Smooth muscle cell (in vitro differentiated cells): ENCODE data around the gene COA7. TPM values are rescaled to one million over a fixed set of nuclear protein-coding genes. Genes with fewer than 3 reads are reported as not detected.

Experiments used
- DNase-seq: peaks from one replicate; lab custom pipeline; 2025; ENCODE audit not compliant: unreplicated experiment; lab: John Stamatoyannopoulos, UW
- H2AFZ ChIP-seq: fragments of 200-600 bp; sonication (generic); 2 replicates; pipeline ENCODE4 v1.6.0; 2016; ENCODE audit warnings: antibody characterized with exemption, low read depth, mild to moderate bottlenecking
- H3F3A ChIP-seq: fragments of 200-600 bp; sonication (generic); 2 replicates; pipeline ENCODE4 v1.6.0; 2017; ENCODE audit warnings: antibody characterized with exemption, low read depth
- H3K27ac ChIP-seq: fragments of 200-600 bp; sonication (generic); 2 replicates; pipeline ENCODE4 v1.5.1; 2016; ENCODE audit warnings: low read depth, mild to moderate bottlenecking
- H3K27me3 ChIP-seq: fragments of 200-600 bp; sonication (generic); 2 replicates; pipeline ENCODE4 v1.6.1; 2016; ENCODE audit warnings: low read depth, mild to moderate bottlenecking
- H3K36me3 ChIP-seq: fragments of 200-600 bp; sonication (generic); 2 replicates; pipeline ENCODE4 v1.5.1; 2016; ENCODE audit warnings: low read depth
- H3K4me1 ChIP-seq: fragments of 200-600 bp; sonication (generic); 2 replicates; pipeline ENCODE4 v1.5.1; 2016; ENCODE audit warnings: low read depth
- H3K4me2 ChIP-seq: fragments of 200-600 bp; sonication (generic); 2 replicates; pipeline ENCODE4 v1.6.0; 2016; ENCODE audit warnings: mild to moderate bottlenecking
- H3K4me3 ChIP-seq: fragments of 200-600 bp; sonication (generic); 2 replicates; pipeline ENCODE4 v1.5.1; 2016; ENCODE audit warnings: mild to moderate bottlenecking
- H3K79me2 ChIP-seq: fragments of 200-600 bp; sonication (generic); 2 replicates; pipeline ENCODE4 v1.6.0; 2016; ENCODE audit warnings: low read depth, mild to moderate bottlenecking
- H3K9ac ChIP-seq: fragments of 200-600 bp; sonication (generic); 2 replicates; pipeline ENCODE4 v1.6.0; 2016; ENCODE audit warnings: low read depth
- H3K9me3 ChIP-seq: fragments of 200-600 bp; sonication (generic); replicated peaks from 2 replicates; pipeline ENCODE4 v1.5.1; 2016; ENCODE audit warnings: low read depth
- H4K20me1 ChIP-seq: fragments of 200-600 bp; sonication (generic); 2 replicates; pipeline ENCODE4 v1.6.0; 2016; ENCODE audit warnings: low read depth
- CTCF ChIP-seq: fragments of 200-600 bp; sonication (generic); IDR thresholded peaks from 2 replicates; pipeline ENCODE4 v1.5.1; 2017; ENCODE audit warnings: borderline replicate concordance, mild to moderate bottlenecking, antibody characterized with exemption; ENCODE audit not compliant: insufficient read depth, poor library complexity, severe bottlenecking
- WGBS: methylation state at CpG from one replicate; pipeline ENCODE4 v1.1.7; 2016; ENCODE audit warnings: low lambda C conversion rate; 5-methylcytosine and 5-hydroxymethylcytosine counted together
- polyA plus RNA-seq: library from polyadenylated mRNA; unstranded; fragments of >200 nt; fragmentation: Nextera tagmentation; extraction: Ambion mirVana; gene quantifications from 2 replicates; pipeline ENCODE4 v1.2.1, GENCODE V29; 2016
- total RNA-seq: library from RNA; depleted of rRNA; stranded (reverse); fragments of >200 nt; gene quantifications from 2 replicates; pipeline ENCODE4 v1.2.3, GENCODE V29; 2014

Gene COA7
- total and polyA plus RNA-seq, 2 experiments from 2014 or later: 4.4 to 7.3 TPM

- H3K27ac ChIP-seq: no peak overlapping the region
- H3K36me3 ChIP-seq: no peaks in the 10 kb centered on the region
- no peak overlapping the region for H3K4me2 ChIP-seq
- H3F3A ChIP-seq: no peaks in the 10 kb centered on the region
- no peak for TF ChIP-seq CTCF
- no peak overlapping the region for H3K4me3 ChIP-seq
- 100% methylated on average over 3 of the region's 3 CpGs for WGBS
- H3K79me2 ChIP-seq: peaks cover 94% of the 10 kb centered on the region
- H3K27me3 ChIP-seq: no peaks in the 10 kb centered on the region
- no peaks in the 10 kb centered on the region for H3K9me3 ChIP-seq
- H3K4me1 ChIP-seq: no peaks in the 10 kb centered on the region
- no peak for DNase-seq
- no peak overlapping the region for H2AFZ ChIP-seq
- H3K9ac ChIP-seq: no peak overlapping the region
- H4K20me1 ChIP-seq: peaks cover 92% of the 10 kb centered on the region
These were observed 35.2 kb upstream of the COA7 start for GRCh38 chr1:52733368-52733767.

DNA sequence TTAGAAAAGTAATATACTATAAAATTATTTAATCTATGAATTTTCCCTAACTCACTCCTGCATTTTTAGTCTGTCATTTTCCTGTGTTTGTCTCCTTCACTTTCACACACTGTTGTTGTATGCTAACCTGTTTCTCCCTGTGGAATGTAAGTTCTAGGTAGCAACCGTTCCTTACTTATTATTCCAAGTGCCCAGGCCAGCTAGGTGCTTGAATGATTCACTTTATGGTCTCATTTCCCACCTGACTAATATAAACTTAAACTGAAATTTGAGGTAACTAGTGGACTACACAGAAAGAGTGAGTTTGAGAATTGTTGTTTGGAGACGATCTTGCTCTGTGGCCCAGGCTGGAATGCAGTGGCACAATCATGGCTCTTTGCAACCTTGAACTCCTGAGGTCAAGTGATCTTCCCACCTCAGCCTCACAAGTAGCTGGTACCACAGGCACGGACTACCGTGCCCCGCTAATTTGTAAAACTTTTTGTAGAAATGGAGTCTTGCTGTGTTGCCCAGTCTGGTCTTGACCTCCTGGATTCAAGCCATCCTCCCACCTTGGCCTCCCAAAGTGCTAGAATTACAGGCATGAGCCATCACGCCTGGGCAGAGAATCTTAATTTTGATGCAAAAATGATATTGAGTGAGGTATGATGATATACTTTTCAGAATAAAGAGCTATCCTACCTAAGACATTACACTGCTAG is 30.0 kb upstream of the COA7 start:
- no peak for DNase-seq
- H3K27ac ChIP-seq: no peak overlapping the region
- no peaks in the 10 kb centered on the region for H3K27me3 ChIP-seq
- H3K9ac ChIP-seq: no peak overlapping the region
- no peaks in the 10 kb centered on the region for H3K9me3 ChIP-seq
- no peaks in the 10 kb centered on the region for H3K36me3 ChIP-seq
- TF ChIP-seq CTCF: no peak
- H3K4me2 ChIP-seq: peak overlapping the region; percentile 98
- WGBS: 92% methylated on average over 6 of the region's 6 CpGs
- H3K4me1 ChIP-seq: peaks cover 13% of the 10 kb centered on the region
- no peaks in the 10 kb centered on the region for H3F3A ChIP-seq
- peaks cover 65% of the 10 kb centered on the region for H3K79me2 ChIP-seq
- peaks cover 55% of the 10 kb centered on the region for H4K20me1 ChIP-seq
- H2AFZ ChIP-seq: no peak overlapping the region
- peak overlapping the region; percentile 84 for H3K4me3 ChIP-seq

DNA sequence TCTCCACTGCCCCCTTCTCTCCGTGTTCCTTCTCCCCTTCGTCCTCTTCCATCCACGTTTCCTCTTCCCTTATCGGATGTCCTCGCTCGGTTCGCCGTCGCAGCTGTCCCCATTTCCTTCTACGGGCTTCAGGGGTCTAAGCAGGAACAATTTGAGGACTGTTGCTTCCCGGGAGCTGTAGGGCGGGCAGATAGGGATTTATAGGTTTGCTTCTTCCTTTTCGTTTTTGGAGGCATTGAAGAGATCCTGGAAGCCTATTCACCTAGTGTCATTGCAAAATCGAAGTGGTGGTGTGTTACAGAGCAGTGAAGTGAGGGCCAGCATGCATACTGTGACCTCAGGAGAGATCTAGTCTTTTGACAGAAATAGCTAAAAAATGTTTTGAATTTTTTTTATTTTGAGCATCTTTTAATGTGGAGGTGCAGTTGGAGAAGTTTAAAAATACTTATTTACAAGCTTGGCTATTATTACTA is 29.0 kb upstream of the COA7 start:
- H3K36me3 ChIP-seq: no peaks in the 10 kb centered on the region
- H3K27me3 ChIP-seq: no peaks in the 10 kb centered on the region
- peak overlapping the region; percentile 84 for H3K4me3 ChIP-seq
- DNase-seq: peak; percentile 0
- peaks cover 13% of the 10 kb centered on the region for H3K4me1 ChIP-seq
- no peaks in the 10 kb centered on the region for H3K9me3 ChIP-seq
- H3K79me2 ChIP-seq: peaks cover 56% of the 10 kb centered on the region
- H3K4me2 ChIP-seq: peak overlapping the region; percentile 98
- no peak for TF ChIP-seq CTCF
- 1% methylated on average over 14 of the region's 14 CpGs for WGBS
- H4K20me1 ChIP-seq: peaks cover 48% of the 10 kb centered on the region
- H2AFZ ChIP-seq: peak overlapping the region; percentile 98
- no peaks in the 10 kb centered on the region for H3F3A ChIP-seq
- H3K9ac ChIP-seq: peak overlapping the region; percentile 85
- peak overlapping the region; percentile 39 for H3K27ac ChIP-seq
